Stomach (tissue), 9 donors: ENCODE data around the gene ASH1L. TPM values are rescaled to one million over a fixed set of nuclear protein-coding genes. Genes with fewer than 3 reads are reported as not detected.
"Not testable (repeated sequence)": the region's sequence is repeated elsewhere in the genome, so short reads cannot be mapped to it uniquely, and the experiment has no call there.

Source experiments
- DNase-seq, 2 donors: peaks; one replicate each; pipeline versions ENCODE4 v3.0.0 to v3.0.0-alpha.2; 2013 to 2019
- H3K27ac ChIP-seq, 5 donors: fragments of 200-600 bp in 4 of 5; sonication (generic) in 4 of 5; one replicate each; pipeline ENCODE4 v1.5.1; 2013 to 2019; ENCODE audit warnings: mild to moderate bottlenecking in 1 of 5, moderate library complexity in 1 of 5
- H3K27me3 ChIP-seq, 3 donors: fragments of 200-600 bp; sonication (generic); one replicate each; pipeline ENCODE4 v1.5.1; 2017 to 2019; ENCODE audit warnings: mixed run types in 1 of 3
- H3K36me3 ChIP-seq, 4 donors: fragments of 200-600 bp; sonication (generic); 1 replicate in 3 of 4; 2 replicates in 1 of 4; pipeline ENCODE4 v1.5.1; 2016 to 2019
- H3K4me1 ChIP-seq, 4 donors: fragments of 200-600 bp; sonication (generic); one replicate each; pipeline ENCODE4 v1.5.1; 2016 to 2019
- H3K4me3 ChIP-seq, 4 donors: fragments of 200-600 bp; sonication (generic) in 3 of 4; one replicate each; pipeline ENCODE4 v1.5.1; 2016 to 2019; ENCODE audit warnings: mild to moderate bottlenecking in 1 of 4
- H3K9me3 ChIP-seq, 4 donors: fragments of 200-600 bp; sonication (generic); one replicate each; pipeline ENCODE4 v1.5.1; 2016 to 2019
- CTCF ChIP-seq, 7 experiments: fragments of 450-650 bp in 4 of 7; fragments of 200-600 bp in 3 of 7; sonication (generic) in 3 of 7; IDR thresholded peaks; one replicate each; pipeline ENCODE4 v1.5.1; 2016 to 2019; ENCODE audit warnings: antibody characterized with exemption in 7 of 7, control low read depth in 2 of 7, mild to moderate bottlenecking in 1 of 7
- EP300 ChIP-seq: sonication (generic); formaldehyde crosslinking; IDR thresholded peaks from one replicate; pipeline ENCODE4 v1.6.1; 2017; ENCODE audit warnings: antibody characterized with exemption
- POLR2A ChIP-seq, 4 donors: fragments of 450-650 bp; IDR thresholded peaks; one replicate each; pipeline ENCODE4 v1.6.1; 2016; ENCODE audit warnings: antibody characterized with exemption in 4 of 4, control low read depth in 2 of 4, mild to moderate bottlenecking in 1 of 4, moderate library complexity in 1 of 4
- POLR2AphosphoS5 ChIP-seq, 3 donors: sonication (generic); formaldehyde crosslinking; IDR thresholded peaks; one replicate each; pipeline ENCODE4 v1.6.1; 2016; ENCODE audit warnings: antibody characterized with exemption in 3 of 3
- WGBS, 5 donors: extraction: QIAGEN DNeasy Blood & Tissue Kit in 3 of 5; methylation state at CpG; one replicate each; pipeline versions ENCODE4 v1.1.5 to v1.1.7; 2013 to 2018; 5-methylcytosine and 5-hydroxymethylcytosine counted together
- intact Hi-C: fragments of 100-400 bp; cut with DNase I; formaldehyde crosslinking; loops from one replicate; pipeline ENCODE4 v1.15.1; 2023; ENCODE audit warnings: low total_unique reads
- polyA plus RNA-seq, 3 donors: library from polyadenylated mRNA; stranded (reverse); fragments of 200-250 nt; gene quantifications; one replicate each; pipeline ENCODE4 v1.2.3, GENCODE V29; 2013
- total RNA-seq, 5 donors: library from RNA; depleted of rRNA; stranded (reverse); fragments of >200 nt; gene quantifications; one replicate each; pipeline versions ENCODE4 v1.1.0 to v1.2.3, GENCODE V29; 2014 to 2016
- donor health status: healthy with polysubstance abuse.
- donor health status: Bipolar disorder and iron deficiency.
- donor health status: healthy.

ASH1L gene
- total and polyA plus RNA-seq, 8 donors, result 3.0 to 69.4 (median 34.3) TPM

- Histone ChIP-seq H3K4me1 (peaks cover 0 to 27% (median 10%) of the 10 kb centered on the region in 4 donors), H3K27me3 (no peaks in the 10 kb centered on the region), H3K27ac (no peak overlapping the region), H3K9me3 (no peaks in the 10 kb centered on the region), H3K36me3 (peaks cover 0 to 24% (median 18%) of the 10 kb centered on the region in 4 donors), H3K4me3 (no peak overlapping the region)
- DNase-seq, result no peak
- WGBS, 5 donors, result 88 to 95% (median 93%) methylated on average over 3 of the region's 3 CpGs
- intact Hi-C loops, result no loop called here
- TF ChIP-seq CTCF (IDR thresholded peaks at IDR 0.05) (no peak), POLR2AphosphoS5 (IDR thresholded peaks at IDR 0.05) (no peak), POLR2A (IDR thresholded peaks at IDR 0.05) (no peak), EP300 (no peak)
These were observed 49.2 kb downstream of the ASH1L start for GRCh38 chr1:155513300-155513916.

DNA sequence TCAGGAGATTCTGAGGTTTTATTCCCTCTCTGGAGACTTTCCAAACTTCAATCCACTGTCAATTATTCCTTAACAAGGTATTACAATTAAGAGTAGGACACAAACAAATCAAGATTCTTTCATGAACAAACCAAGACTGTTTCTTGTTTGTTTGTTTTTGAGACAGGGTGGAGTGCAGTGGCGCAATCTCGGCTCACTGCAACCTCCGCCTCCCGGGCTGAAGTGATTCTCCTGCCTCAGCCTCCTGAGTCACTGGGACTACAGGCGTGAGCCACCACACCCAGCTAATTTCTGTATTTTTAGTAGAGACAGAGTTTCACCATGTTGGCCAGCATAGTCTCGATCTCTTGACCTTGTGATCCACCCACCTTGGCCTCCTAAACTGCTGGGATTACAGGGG lies 51.2 kb downstream of the ASH1L start:
- intact Hi-C loops, DNase-seq, H3K27me3 ChIP-seq, H3K9me3 ChIP-seq, H3K4me3 ChIP-seq: not testable (repeated sequence)
- H3K4me1 ChIP-seq, result peaks cover 3 to 36% (median 21%) of the 10 kb centered on the region in 4 donors
- H3K27ac ChIP-seq, result peak overlapping the region in 1 of 5 donors; percentile 52
- H3K36me3 ChIP-seq, result peaks cover 0 to 19% (median 12%) of the 10 kb centered on the region in 4 donors
- WGBS, 5 donors, result 75 to 87% (median 84%) methylated on average over 6 of the region's 6 CpGs

DNA sequence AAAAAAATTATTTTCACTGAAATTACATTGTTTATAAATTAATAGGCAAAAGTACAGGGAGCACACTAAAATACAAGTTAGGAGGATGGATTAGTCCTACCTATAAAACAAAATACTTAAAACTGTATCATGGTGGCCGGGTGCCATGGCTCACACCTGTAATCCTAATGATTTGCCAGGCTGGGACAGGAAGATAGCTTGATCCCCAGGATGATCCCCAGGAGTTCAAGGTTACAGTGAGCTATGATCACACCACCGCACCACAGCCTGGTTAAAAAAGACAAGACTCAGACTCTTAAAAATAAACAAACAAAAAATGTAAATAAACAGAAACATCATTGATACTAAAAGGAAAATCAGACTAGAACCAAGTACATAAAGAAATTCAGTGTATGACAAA lies 53.5 kb downstream of the ASH1L start:
- Histone ChIP-seq H3K9me3 (no peaks in the 10 kb centered on the region), H3K27me3 (no peaks in the 10 kb centered on the region), H3K4me3 (no peak overlapping the region), H3K36me3 (peaks cover 0 to 17% (median 12%) of the 10 kb centered on the region in 4 donors), H3K4me1 (peaks cover 3 to 41% (median 25%) of the 10 kb centered on the region in 4 donors), H3K27ac (no peak overlapping the region)
- intact Hi-C loops, result no loop called here
- WGBS, 5 donors, result 76 to 87% (median 81%) methylated on average over 2 of the region's 2 CpGs
- TF ChIP-seq CTCF (IDR thresholded peaks at IDR 0.05) (no peak), EP300 (no peak), POLR2A (IDR thresholded peaks at IDR 0.05) (no peak), POLR2AphosphoS5 (IDR thresholded peaks at IDR 0.05) (no peak)
- DNase-seq, result no peak

DNA sequence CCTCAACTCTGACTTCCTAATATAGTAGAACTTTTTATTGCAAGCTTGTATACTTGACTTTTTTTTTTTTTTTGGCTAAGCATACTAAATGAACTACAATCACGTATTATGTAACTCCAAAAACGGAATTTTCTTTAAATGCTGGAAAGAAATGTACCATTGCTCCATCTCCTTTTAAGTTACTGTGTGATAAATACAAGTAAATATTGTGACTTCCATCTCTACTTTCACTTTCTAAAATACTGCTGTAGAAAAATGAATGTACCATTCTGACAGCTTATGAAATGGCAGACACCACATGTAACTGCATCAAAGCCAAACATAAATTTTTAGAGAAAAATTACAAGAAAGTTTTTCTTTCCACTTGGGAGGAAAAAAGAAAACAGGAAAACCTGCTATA lies 54.7 kb downstream of the ASH1L start:
- no peak overlapping the region for H3K27ac ChIP-seq
- DNase-seq, result no peak
- WGBS, 5 donors, result 25 to 41% (median 37%) methylated on average over 2 of the region's 2 CpGs
- H3K4me1 ChIP-seq, result peaks cover 3 to 48% (median 31%) of the 10 kb centered on the region in 4 donors
- peaks cover 0 to 17% (median 8%) of the 10 kb centered on the region in 4 donors for H3K36me3 ChIP-seq
- H3K27me3 ChIP-seq, result no peaks in the 10 kb centered on the region
- intact Hi-C loops, result no loop called here
- H3K4me3 ChIP-seq, result no peak overlapping the region
- no peak for TF ChIP-seq POLR2AphosphoS5 (IDR thresholded peaks at IDR 0.05)
- TF ChIP-seq CTCF (IDR thresholded peaks at IDR 0.05), result no peak
- TF ChIP-seq EP300, result no peak
- no peak for TF ChIP-seq POLR2A (IDR thresholded peaks at IDR 0.05)
- no peaks in the 10 kb centered on the region for H3K9me3 ChIP-seq

DNA sequence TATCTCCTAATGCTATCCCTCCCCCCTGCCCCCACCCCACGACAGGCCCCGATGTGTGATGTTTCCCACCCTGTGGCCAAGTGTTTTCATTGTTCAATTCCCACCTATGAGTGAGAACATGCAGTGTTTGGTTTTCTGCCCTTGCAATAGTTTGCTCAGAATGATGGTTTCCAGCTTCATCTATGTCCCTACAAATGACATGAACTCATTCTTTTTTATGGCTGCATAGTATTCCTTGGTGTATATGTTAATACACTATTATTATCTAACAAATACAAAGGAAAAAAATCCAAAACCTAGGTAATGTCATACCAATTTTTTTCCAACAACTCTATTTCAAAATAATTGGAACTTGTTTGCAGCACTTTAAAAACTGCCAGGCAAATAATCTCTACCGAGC lies 56.6 kb downstream of the ASH1L start:
- H3K36me3 ChIP-seq, H3K27me3 ChIP-seq, intact Hi-C loops, H3K27ac ChIP-seq, H3K9me3 ChIP-seq, H3K4me3 ChIP-seq, DNase-seq: not testable (repeated sequence)
- peaks cover 3 to 57% (median 30%) of the 10 kb centered on the region in 4 donors for H3K4me1 ChIP-seq
- WGBS, 5 donors, result 96 to 99% (median 98%) methylated on average over 3 of the region's 3 CpGs
